ENCODE data around the gene HAO1.
"Not testable (repeated sequence)": the region's sequence is repeated elsewhere in the genome, so short reads cannot be mapped to it uniquely, and the experiment has no call there.

Gene HAO1

DNA sequence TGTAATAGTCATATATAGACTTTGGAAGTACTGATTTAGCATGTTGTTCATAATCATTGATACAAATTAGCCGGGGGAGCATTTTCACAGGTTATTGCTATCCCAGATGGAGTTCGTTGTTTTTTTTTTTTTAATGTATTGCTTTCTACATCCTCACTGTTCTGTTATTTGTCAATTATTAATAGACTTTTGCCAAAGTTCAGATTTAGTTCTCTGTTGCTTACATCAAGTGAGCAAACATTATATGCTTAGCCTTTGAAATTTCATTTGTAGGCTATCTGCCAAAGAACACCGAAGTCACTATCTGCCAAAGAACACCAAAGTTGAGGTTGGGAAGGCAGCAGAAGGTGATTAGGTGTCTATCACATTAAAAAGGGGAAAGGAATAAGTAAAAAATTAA lies at the start of gene HAO1:
Gene HAO1, minus strand, starts transcription at position 118 of the 400 bp plus-strand sequence. Its CDS starts 36 bp downstream, at position 82.
- DNase-seq, result no peak

DNA sequence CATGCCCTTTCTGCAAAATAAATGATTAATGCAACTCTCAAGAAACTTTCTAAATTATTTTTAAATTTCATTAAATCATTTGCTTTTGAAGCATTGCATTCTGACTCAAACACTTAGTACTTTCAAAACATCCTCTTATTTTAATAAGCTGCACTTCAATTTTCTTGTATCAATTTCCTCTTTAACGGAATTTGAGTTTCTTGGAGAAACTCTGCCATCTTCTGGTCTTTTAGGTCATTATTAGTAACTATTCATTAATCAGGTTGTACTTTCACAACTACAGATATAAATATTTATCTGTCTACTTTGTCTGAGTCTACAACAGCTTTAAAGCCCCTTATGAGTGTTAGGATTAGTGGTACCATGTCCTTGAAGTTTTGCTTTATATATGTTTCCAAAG lies 49.1 kb upstream of the HAO1 start:
- no peak for DNase-seq

DNA sequence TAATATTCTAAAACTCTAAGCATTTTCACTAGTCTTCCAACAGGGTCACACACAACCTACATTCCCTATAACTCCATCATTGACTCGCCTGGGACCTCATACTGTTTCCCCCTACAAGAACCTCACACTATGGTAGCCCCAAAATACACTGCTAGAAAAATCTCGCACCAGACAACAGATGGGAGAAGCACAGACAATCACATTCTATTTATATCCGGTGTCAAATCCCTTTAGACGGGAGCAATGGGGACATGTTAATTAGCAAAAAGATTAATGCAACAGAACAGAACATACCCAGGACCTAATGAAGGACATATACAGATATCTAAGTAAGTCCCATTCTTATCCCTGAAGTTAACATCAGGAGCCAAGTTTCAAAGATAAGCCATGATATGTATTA lies 45.7 kb upstream of the HAO1 start:
- no peak for DNase-seq

DNA sequence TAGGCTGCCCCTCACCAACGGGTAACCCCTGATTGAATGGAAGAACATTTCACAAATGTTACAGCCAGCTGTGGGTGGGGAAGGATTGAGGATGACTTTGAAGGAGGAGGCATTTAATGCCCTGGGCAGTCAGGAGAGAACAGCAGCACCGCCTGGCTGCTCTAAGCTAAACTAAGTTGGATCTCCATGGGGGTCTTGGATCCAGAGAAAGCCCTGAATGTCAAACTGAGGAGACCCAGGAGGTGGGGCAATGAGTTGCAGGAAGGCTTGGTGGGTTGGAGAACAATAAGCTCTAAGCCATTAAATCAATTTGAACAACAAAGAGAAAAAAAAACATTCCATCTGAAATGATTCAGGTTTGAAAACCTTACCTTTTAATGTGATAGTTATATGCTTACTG lies 43.9 kb upstream of the HAO1 start:
- DNase-seq, result no peak

DNA sequence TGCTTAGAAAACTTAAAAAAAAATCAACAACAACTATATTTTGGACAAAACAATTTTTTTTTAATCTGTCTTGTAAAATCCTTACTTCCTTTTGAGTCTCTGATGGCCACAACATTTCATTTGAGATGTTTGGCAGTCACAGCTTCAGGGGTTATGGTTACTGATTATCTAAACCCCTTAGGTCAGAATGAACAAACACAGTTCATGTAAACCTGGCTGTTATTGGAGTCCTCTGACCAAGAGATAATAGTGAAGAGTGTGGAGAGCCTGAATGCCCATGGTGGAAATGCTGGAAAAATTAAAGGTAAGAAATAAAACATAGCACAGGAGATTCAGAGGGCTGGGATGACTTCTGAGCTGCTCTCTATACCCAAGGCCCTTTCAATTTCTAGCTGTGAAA lies 41.1 kb upstream of the HAO1 start:
- DNase-seq, result no peak

DNA sequence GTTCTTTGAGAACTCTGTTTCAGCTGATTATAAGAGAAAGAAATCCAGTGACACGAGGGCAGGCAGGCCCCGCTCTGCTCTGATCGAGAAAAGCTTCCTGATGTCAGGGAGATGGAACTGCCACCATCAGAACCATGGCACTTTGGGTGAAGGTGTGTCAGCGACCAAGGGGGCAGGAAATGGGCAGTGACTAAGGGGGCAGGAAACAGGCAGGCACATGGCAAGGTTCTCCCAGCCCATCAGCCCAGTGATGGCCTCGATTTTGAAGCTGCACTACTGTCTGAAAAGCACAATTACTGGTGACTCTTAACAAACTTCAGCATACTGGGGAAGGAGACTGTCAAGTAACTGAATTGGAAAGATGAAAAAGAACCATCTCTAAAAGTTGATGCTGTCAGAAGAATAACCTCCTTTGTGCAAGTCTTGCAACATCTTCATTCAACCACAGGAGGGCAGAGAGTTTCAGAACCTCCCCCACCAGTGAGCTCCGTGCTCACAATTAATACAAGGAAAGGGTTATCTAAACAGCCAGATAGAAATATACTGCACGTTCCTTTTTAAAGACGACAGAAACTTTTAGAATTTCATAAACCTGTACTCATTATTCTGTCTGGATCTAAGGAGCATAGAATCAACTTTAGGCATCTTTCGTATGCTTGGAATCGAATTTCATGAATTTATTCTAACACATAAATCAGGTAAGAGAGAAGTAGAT lies 40.2 kb upstream of the HAO1 start:
- peak; percentile 19 for DNase-seq

DNA sequence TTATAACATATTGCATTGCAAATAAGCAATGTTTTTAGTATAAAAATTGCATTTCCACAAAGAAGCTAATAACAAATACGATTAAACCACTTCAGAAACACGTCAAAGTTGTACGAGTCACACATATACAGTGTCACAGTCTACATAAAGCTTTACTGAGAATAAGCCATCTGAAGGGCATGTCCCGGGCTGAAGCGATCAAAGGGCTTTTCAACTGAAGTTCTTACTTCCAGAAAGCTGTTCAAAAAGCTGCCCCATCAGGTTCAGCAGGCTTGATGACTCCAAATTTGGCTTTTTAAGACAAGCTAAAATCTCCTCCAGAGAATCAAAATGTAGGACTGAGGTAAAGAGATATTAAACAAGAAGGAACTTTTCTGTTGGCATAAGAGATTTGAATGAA lies 37.5 kb upstream of the HAO1 start:
- no peak for DNase-seq

DNA sequence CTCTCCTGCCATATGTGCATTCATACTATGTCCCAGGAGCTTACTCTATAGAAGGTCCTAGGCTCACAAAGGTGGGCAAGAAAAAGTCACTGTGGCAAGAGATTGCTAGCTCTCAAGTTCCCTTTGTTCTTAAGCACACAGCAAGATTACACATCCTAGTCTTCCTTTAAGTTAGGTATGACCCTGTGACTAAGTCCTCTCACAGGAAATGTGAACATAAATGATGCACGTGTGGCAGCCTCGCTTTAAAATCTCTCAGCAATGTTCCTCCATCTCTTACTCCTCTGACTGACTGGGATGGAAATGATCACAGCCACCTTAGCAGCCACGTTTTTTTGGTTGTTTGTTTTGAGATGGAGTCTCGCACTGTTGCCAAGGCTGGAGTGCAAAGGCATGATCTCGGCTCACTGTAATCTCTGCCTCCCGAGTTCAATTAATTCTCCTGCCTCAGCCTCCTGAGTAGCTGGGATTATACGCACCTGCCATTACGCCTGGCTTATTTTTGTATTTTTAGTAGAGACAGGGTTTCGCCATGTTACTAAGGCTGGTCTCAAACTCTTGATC lies 35.7 kb upstream of the HAO1 start:
- DNase-seq, result no peak

DNA sequence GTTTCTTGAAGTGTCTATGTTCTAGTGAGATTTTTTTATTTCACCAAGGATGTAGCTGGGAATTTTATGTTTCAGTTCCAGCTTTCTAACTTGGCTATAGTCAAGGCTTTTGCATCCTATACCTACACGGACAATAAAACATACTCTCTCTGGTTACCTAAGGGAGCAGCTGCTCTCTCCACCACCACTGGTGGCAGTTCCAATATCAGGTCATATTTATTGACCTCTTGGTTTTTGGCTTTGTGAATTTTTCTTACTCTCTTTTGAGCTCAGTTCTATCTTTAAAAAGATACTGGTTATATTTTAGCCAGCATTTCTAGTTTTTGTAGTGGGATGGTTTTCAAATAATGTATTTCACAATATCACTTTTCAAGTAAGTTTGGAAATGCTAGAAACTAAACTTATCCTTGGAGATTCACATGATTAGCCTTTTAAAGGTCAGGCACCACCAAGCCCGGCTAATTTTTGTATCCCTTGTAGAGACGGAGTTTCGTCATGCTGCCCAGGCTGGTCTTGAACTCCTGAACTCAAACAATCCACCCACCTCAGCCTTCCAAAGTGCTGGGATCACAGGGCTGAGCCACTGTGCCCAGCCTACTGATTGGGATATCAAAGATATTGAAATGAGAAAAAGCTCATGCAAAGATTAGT lies 34.7 kb upstream of the HAO1 start:
- DNase-seq, result no peak

DNA sequence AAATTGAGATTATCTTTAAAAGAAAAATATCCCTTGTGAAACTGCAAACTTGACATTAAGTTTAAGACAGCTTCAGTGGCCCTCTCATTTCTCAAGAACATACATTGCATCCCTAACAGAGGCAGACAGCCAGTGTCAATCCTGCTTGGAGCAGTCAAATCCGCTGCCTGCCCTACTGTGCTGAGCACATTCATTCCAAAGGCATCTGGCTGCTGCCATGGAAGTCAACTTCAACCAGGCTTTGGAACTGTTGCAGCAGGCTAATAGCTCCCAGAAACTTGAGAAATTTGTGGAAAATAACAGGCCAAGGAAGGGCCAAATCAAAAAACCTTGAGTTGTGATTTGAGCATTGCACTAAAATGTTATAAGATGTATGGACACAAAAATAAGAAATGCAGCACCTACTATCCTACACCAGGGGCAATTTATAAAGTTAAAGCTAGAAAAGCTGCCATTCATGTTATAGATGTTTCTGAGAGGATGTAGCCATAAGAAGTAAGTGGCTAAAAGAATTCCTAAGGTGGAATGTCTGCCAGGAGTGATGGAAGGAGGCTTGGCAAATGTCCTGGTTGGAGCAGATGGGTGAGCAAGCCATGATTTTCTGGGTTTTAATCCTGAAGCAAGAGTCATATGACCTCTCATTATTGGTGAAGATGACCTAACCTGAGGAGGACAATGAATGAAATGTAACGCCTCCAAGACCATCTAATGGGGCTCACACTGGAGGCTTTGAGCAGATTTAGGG lies 31.4 kb upstream of the HAO1 start:
- no peak for DNase-seq

DNA sequence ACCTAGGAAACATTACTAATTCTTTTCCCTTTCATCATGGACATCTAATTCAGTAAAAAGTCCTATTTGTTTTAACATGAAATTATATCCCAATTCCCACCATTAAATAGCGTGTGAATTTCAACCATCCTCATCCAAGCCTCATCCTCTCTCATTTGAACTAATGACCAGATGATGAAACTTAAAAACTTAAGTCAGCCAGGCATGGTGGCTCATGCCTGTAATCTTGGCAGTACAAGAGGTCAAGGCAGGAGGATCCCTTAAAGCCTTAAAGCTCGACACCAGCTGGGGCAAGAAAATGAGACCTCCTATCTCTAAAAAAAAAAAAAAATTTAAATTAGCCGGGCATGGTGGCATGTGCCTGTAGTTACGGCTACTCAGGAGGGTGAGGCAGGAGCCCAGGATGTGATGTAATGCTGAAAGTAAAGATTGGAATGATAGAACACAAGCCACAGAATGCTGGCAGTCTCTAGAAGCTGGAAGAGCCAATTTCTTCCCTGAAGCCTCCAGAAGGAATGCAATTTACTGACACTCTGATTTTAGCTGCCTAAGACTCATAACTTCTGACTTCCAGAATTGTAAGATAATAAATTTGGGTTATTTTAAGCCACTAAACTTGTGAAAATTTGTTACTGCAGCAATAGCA lies 27.1 kb upstream of the HAO1 start:
- DNase-seq, result no peak

DNA sequence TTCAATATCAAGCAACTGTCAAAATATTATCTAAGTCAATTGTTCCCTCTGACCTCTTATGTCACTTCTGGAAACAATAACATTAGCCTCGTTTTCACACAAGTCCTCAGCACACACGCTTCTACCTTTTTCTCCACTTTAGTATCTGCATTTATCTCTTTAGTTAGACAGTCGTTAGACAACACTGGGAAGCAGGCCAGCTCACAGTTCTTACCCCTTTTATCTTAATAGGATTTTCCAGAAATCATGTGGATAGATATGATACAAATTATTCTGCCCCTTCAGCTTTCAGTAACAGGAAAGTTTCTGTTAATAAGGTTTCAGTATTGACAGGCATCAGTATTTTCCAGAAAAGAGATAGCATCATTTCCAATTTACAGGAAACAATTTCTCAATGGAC lies 25.9 kb upstream of the HAO1 start:
- DNase-seq, result no peak

DNA sequence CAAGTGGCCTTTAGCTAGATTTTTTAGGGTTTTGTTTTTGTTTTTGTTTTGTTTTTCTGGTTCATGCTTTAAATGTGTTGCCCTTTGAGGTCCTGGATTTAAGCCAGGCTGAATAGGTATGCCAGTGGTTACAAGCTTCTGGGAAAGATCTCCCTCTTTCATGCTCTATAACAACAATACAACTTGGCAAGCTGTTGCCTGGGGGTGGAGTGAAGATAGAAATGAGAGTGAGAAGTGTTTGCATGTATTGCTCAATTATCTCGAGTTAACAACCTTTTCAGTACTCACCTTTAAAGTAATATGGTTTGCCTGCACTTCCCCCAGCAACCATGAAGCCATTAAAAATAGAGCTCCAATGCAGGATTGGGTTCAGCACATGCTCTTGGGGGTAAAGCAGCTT lies 19.2 kb upstream of the HAO1 start:
- DNase-seq, result no peak

DNA sequence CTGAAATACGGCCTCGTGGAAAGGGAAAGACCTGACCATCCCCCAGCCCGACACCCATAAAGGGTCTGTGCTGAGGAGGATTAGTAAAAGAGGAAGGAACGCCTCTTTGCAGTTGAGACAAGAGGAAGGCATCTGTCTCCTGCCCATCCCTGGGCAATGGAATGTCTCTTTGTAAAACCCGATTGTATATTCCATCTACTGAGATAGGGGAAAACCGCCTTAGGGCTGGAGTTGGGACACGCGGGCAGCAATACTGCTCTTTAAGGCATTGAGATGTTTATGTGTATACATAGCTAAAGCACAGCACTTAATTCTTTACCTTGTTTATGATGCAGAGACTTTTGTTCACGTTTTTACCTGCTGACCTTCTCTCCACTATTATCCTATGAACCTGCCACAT lies 16.3 kb upstream of the HAO1 start:
- not testable (repeated sequence) for DNase-seq

DNA sequence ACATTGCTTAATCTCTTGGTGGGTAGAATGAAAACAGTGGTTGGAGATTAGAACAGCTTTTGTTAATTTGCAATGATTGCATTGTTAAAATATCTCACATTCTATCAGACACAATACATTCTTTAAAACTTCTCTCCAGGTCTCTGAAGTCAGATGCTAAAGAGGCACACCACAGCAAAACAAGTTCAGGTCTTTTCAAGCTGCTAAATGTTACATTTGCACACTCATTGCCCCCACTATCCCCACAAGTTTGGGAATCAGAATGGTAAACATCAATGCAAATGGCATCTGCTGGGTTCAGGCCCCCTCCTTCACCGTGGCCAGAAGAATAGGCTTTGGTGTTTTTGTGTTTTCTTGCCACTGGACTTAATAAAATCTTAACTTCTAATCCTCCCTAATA lies 10.1 kb upstream of the HAO1 start:
- no peak for DNase-seq

DNA sequence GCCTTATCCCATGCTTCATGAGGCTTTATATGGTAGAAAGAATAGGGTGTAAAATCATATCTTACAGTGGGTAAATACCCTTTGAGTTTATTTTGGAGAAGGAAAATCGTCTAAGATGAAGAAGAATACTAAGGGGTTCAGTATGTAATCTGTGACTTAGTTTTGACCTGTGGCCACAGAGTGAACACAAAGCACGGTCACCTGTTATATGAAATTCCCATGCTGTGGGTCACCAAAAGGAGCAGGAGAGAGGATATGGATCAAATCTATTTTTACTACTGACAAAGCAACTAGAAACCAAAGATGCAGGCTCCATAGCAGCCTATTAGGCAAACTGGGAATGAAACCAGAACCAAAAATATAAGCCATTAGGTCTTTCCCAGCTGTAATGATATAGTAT lies 3.6 kb upstream of the HAO1 start:
- no peak for DNase-seq

DNA sequence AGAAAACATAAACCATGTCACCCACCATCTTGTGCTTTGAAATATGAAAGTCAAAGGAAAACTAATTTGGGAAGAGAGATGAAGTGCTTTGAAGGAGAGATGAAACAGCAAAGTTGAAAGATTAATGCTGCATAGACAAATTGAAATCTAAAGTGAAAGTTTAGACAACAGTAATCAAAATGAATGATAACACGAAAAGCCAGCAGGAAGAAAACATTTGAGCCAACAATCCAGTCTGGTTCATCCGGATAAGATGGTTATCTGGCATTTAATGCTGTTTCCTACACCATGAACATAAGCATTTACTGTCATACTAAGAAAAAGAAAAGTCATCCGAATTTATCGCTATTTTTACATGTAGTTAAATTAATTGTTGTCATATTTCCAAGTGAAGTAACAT lies 595 bp downstream of the HAO1 start:
- no peak for DNase-seq

DNA sequence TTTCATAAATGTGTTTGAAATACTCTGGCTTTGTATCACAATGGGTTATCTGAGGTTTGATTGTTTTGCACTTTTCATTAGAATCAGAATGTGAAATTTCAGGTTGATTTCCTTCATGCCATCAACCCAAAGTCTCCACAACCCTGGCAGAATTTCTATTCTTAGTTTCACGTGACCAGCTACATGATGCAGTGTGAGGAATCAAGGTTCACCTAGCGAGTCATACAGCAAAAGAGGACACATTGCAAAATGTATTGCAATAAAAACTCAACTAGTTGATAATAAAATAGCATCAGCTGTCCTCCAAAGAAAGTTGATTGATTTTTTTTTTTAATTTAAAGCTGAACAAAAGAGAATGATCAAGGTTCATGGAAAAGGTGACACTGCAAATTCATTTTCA lies 2.2 kb downstream of the HAO1 start:
- no peak for DNase-seq

DNA sequence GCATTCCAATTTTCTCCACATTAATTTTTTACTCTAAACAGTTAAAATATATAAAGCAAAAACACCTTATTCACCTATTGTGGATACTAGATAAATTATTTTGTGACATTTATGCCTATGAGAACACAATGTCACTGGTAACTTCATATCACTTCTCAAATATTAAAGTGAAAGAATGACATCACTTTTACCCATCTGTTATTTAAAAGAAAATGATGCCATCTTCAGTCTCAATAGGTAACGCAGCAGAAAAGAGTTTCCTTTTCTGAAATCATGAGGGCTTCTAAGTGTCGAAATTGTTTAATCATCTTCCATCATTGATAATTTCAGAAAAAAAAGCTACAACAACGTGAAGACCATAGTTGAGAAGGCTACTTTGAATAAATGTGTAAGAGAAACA lies 2.9 kb downstream of the HAO1 start:
- no peak for DNase-seq

DNA sequence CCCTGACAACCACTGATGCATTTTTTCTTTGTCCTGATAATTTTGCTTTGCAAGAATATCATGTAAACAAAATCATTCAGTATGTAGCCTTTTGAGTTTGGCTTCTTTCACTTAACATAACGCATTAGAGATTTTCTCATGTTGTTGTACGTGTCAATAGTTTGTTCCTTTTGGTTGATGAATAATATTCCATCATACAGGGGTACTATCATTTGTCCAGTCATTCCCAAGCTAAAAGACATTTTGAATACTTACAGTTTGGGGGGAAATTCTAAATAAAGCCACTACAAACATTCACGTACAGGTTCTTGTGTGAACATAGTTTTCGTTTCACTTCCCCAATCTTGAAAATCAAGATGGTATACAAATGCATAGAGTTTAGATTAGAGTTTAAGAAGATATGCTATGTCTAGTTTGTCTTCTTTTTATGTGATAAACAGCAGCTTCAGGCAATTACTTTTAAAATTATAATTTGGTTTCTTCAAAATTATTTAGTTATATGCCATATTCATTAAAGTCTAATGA lies 5.2 kb downstream of the HAO1 start:
- DNase-seq, result no peak

DNA sequence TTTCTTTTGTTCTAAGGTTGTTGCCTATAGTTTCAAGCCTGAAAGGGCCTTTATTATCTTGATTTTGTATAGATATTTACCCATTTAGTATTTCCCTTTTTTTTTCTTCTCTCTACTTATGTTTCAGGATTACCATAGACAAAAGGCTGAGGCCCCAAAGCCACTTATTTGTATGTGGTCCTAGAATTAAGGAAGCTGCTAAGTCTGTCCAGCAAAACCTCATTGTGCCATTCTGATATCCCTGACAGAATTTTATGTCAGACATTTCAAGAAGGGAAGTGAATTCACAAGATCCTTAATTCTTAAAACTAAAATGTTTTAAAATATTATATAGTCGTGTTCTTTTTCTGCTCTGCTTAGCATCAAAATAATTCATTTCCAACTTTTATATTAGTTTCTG lies 6.9 kb downstream of the HAO1 start:
- DNase-seq, result no peak

DNA sequence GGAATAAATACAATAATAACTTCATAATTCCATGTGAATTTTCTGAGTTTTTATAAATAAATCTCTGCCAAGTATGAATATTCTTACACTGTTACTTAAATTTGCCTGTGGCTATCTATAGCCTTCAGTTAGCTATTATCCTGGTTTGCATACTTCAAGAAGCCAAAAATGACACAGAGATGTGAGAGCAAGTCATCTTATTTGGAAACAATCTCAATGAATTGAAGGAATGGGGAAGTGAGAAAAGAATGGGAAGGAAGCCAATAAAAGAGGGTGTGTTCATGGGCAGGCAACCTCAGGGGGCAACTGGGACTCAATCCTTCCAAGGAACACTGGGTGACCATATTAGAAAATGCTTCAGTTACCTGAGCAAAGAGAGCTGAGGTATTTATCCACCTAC lies 9.9 kb downstream of the HAO1 start:
- no peak for DNase-seq

DNA sequence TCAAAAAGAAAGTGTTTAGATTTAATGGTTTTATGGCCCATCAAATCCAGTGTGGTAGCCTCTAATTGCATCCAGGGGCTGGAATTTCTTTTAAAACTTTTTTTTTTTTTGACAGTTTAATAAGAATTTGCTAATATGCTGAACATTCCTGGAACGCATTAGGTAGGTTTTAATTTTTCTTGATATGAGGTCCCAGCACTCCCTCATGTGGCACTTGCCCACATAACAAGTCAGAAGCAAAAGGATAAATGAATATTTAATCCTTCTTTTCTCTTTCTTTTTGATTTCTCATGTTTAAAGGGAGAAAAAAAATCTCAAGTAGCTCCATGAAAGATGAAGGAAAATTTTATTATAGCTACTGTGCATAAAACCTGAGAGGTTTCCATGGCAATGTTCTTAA lies 13.5 kb downstream of the HAO1 start:
- no peak for DNase-seq

Data from 8988T (cell line).